ENCODE data around the gene MGMT.

Gene MGMT

GRCh38 chr10:129696636-129697035 lies 229.6 kb downstream of the MGMT start:
- no peak for DNase-seq

GRCh38 chr10:129697463-129698247 lies 230.6 kb downstream of the MGMT start:
- no peak for DNase-seq

GRCh38 chr10:129699722-129700340 lies 232.8 kb downstream of the MGMT start:
- DNase-seq: no peak

GRCh38 chr10:129702605-129703004 lies 235.6 kb downstream of the MGMT start:
- no peak for DNase-seq

GRCh38 chr10:129703287-129704137 lies 236.5 kb downstream of the MGMT start:
- DNase-seq: no peak

- no peak for DNase-seq
Observed at GRCh38 chr10:129704225-129704624, 237.2 kb downstream of the MGMT start.

- DNase-seq: no peak
Observed at GRCh38 chr10:129704786-129705525, 237.9 kb downstream of the MGMT start.

- no peak for DNase-seq
Observed at GRCh38 chr10:129705676-129706075, 238.6 kb downstream of the MGMT start.

GRCh38 chr10:129706081-129706480 lies 239.0 kb downstream of the MGMT start:
- no peak for DNase-seq

- no peak for DNase-seq
Observed at GRCh38 chr10:129706523-129706922, 239.5 kb downstream of the MGMT start.

GRCh38 chr10:129707406-129708388 lies 240.7 kb downstream of the MGMT start:
- no peak for DNase-seq

GRCh38 chr10:129709101-129709500 lies 242.1 kb downstream of the MGMT start:
- DNase-seq: no peak

- DNase-seq: no peak
Observed at GRCh38 chr10:129709627-129710509, 242.8 kb downstream of the MGMT start.

- DNase-seq: no peak
Observed at GRCh38 chr10:129710510-129710847, 243.4 kb downstream of the MGMT start.

- DNase-seq: no peak
Observed at GRCh38 chr10:129711291-129711690, 244.2 kb downstream of the MGMT start.

GRCh38 chr10:129712000-129712399 lies 245.0 kb downstream of the MGMT start:
- no peak for DNase-seq

GRCh38 chr10:129713659-129714265 lies 246.7 kb downstream of the MGMT start:
- DNase-seq: no peak

- no peak for DNase-seq
Observed at GRCh38 chr10:129715805-129716204, 248.8 kb downstream of the MGMT start.

GRCh38 chr10:129716211-129716681 lies 249.2 kb downstream of the MGMT start:
- DNase-seq: no peak

GRCh38 chr10:129716881-129717280 lies 249.8 kb downstream of the MGMT start:
- no peak for DNase-seq

All from activated CD8-positive, alpha-beta memory T cell treated with anti-CD3 and anti-CD28 coated beads, Interleukin-2, amount 50 U/mL, for 4 hours (primary cell).